Brain pericyte (primary cell): ENCODE measurements around the gene TNFRSF25.
"Not testable (repeated sequence)": the region's sequence is repeated elsewhere in the genome, so short reads cannot be mapped to it uniquely, and the experiment has no call there.

Experiments used
- DNase-seq: peaks from one replicate; pipeline ENCODE4 v3.0.0-alpha.2; 2012; ENCODE audit warnings: low read depth, low spot score

The TNFRSF25 gene

GRCh38 chr1:6435547-6435946, 30.4 kb downstream of the TNFRSF25 start:
- DNase-seq: no peak

GRCh38 chr1:6435129-6435528, 30.8 kb downstream of the TNFRSF25 start:
- no peak for DNase-seq

- no peak for DNase-seq
Observed at GRCh38 chr1:6434186-6434585, 31.8 kb downstream of the TNFRSF25 start.

- not testable (repeated sequence) for DNase-seq
Observed at GRCh38 chr1:6431645-6432579, 34.1 kb downstream of the TNFRSF25 start.

- not testable (repeated sequence) for DNase-seq
Observed at GRCh38 chr1:6429660-6430411, 36.1 kb downstream of the TNFRSF25 start.

GRCh38 chr1:6428453-6428852, 37.5 kb downstream of the TNFRSF25 start:
- not testable (repeated sequence) for DNase-seq

GRCh38 chr1:6427441-6428390, 38.3 kb downstream of the TNFRSF25 start:
- no peak for DNase-seq

DNA sequence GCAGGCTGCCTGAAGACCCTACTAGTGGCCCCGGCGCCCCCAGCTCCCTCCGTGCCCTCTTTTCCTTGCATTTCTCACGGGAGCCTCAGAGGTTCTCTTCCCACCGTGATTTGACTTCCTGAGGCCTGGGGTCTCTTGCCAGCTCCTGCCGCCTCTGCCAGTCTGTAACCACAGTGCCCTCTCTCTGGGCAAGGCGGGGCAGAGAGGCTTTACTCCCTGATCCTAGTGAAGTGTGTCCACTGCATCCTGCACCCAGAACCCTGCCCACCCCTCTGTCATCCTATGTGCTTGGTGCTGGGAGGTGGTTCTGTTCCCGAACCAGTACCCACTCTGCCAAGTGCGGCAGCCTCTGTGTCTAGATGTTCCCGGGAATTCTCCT, 39.0 kb downstream of the TNFRSF25 start:
- DNase-seq: no peak

GRCh38 chr1:6426277-6426971, 39.5 kb downstream of the TNFRSF25 start:
- no peak for DNase-seq

DNA sequence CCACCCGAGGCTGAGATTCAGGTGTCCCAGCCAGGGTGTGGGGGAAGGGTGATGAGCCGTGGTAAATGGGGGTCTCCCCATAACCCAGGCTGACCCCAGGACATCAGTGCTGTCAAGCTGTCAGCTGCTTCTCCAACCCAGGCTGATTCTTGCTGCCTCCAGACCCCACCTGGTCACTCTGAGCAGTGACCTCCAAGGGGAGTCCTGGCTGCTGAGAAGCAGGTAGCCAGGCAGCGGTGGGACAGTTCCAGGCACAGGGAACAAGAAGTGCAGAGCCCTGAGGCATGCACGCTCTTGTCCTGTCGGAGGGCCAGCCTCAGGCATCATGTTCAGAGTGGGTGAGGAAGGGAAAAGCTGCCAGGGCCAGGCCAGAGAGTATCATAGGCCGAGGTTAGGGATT, 40.3 kb downstream of the TNFRSF25 start:
- no peak for DNase-seq

DNA sequence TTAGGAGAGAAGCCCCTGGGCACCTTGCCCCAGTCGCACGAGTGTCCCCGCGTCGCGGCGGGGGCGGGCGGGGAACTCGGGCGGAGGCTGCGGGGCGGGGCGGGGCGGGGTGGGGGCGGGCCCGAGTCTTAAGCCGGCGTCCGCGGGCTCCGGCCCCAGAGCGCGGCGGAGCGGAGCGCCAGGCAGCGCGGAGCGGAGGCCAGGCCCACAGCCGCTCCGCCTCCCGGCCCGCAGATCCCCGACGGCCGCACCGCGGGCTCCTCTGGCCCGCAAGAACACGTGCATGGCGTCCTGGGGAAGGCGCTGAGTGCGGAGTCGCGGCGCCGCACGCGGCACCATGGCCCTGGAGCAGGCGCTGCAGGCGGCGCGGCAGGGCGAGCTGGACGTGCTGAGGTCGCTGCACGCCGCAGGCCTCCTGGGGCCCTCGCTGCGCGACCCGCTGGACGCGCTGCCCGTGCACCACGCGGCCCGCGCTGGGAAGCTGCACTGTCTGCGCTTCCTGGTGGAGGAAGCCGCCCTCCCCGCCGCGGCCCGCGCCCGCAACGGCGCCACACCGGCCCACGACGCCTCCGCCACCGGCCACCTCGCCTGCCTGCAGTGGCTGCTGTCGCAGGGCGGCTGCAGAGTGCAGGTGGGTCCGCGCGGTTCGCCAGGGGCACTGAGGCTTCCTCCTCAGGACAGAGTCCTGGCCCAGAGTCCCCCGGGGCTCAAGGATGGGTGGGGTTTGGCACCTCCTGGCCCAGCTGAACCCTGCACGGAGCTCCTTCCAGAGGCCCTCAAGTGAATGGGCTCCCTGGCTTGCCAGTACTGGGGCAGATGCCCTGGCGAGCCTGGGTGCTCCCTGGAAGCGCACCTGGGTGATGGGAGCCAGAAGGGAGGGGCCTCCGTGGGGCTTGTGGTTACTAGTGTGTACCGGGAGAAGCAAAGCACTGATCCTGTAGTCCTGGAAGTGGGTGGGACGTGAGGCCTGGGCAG, 41.1 kb downstream of the TNFRSF25 start, which contains the start of gene ESPN:
TSS of gene ESPN (plus strand) at position 158 of the 975 bp plus-strand sequence. CDS start at position 338, 180 bp downstream.
- DNase-seq: no peak

DNA sequence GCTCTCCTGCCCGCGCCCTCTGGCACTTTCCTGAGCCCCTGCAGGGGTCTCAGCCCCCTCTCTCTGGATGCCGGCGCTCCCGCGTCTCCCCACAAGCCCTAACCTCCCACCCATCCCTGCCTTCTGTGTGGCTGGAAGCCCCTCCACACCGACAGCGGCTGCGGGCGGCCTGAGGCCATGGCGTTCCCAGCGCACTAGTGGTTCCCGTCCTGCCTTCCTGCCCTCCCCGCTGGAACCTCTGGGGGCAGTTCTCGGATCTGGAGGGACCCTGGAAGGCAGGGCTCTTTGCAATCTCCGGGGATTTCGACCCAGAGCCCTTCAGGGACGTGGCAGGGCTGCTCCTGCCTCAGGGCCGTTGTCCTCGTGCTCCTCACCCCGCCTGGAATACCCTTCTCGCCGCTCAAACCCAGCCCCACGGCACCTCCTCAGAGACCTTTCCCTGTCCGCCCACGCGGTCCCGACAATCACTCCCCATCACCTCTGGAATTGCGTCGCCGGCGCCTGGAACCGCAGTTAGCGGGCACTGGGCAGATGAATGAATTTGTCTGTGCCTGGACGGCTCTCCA, 41.9 kb downstream of the TNFRSF25 start:
- DNase-seq: no peak

DNA sequence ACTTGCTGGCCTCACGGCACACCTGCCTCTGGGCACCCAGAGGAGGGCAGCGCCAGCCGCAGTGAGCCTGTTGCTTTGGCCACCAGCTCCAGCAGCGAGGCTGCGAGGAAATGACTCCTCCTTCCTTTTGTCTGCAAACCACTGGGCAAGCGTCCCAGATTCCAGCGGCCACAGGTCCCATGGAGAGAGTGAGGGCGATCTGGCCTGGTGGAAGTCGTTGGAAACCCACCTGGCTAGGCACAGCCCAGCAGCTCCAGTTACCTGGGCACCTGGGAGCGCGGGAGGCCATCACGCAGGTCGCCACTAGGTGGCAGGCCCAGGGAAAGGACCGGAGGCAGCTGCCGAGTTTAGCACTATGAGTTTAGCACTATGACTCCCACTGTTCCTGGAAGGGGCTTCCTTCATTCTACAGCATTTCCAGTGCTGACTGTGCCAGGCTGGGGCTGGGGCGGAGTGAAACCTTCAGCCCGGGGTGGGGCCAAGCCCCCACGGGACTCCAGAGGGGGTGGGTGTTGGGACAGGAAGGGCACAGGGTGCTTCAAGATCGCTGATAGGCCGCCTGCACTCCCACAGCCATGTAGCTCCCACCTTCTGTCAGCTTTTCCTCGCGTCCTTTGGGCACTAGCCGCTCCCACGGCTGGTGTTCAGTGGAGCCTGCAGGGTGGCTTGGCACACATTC, 42.5 kb downstream of the TNFRSF25 start:
- DNase-seq: no peak

- no peak for DNase-seq
Observed at GRCh38 chr1:6421266-6421665, 44.7 kb downstream of the TNFRSF25 start.

GRCh38 chr1:6420454-6421042, 45.4 kb downstream of the TNFRSF25 start:
- DNase-seq: no peak

- no peak for DNase-seq
Observed at GRCh38 chr1:6419804-6420453, 46.0 kb downstream of the TNFRSF25 start, which contains the start of gene HES2. HES2 (minus strand) TSS chr1:6419919; CDS start chr1:6419820, 99 bp downstream.

DNA sequence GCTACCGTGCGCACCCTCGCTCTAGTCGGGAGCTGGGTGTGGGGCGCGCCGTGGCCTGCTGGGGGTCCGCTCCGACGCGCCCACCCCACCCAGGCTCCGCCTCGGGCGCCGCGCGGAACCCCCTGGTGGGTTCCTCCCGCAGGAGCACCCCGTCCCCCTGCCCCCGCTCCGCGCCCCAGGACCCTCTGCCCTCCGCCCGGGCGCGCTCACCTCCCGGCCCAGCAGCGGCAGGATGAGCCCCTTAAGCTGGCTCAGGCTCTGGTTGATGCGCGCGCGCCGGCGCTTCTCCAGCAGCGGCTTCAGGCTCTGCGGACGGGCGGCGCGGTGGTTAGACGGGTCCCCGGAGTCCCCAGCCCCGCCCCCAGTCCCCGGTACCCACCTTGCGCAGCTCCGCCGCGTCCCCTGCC, 46.6 kb downstream of the TNFRSF25 start:
- no peak for DNase-seq
